Measurements from ENCODE around the gene FOXP4.

DNA sequence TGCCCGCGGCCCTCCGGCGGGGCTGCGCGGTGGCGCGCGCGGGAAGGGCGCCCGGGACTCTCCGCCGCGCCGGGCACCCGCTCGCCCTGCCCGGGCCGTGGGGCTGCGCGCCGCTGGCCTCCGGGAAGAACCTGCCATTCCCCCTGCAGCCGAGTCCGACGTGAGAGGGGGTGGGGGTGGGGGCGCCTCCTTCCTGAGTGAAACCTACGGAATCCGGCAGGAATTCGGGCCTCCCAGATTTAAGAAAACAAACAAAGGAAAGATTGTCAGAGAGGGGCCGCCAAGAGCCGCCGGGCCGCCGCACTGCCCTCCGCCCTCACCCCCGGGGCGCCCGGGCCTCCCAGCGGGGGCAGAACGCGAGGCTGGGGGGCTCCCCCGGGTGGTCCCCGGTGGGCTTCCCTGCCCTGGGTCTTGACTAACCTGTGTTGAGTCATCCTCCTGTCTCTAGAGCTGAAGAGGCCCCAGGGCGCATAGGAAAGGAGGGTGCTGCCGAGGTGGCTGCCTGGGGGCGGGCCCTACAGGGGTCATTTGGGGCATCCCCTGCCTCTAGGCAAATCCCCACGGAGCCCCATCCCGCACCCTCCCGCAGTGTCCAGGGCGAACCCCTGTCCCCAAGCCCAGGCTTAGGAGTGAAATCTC lies 42.2 kb upstream of the FOXP4 start:
- TF ChIP-seq, protein P1, sequence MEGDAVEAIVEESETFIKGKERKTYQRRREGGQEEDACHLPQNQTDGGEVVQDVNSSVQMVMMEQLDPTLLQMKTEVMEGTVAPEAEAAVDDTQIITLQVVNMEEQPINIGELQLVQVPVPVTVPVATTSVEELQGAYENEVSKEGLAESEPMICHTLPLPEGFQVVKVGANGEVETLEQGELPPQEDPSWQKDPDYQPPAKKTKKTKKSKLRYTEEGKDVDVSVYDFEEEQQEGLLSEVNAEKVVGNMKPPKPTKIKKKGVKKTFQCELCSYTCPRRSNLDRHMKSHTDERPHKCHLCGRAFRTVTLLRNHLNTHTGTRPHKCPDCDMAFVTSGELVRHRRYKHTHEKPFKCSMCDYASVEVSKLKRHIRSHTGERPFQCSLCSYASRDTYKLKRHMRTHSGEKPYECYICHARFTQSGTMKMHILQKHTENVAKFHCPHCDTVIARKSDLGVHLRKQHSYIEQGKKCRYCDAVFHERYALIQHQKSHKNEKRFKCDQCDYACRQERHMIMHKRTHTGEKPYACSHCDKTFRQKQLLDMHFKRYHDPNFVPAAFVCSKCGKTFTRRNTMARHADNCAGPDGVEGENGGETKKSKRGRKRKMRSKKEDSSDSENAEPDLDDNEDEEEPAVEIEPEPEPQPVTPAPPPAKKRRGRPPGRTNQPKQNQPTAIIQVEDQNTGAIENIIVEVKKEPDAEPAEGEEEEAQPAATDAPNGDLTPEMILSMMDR (conservative IDR thresholded peaks at IDR 0.05; ENCODE audit: low read length) = no peak
- TF ChIP-seq EZH2phosphoT487 (IDR thresholded peaks at IDR 0.05; ENCODE audit: borderline replicate concordance, low read depth, low read length) = no peak

Measured in OCI-LY7 (cell line).